Keratinocyte (primary cell): ENCODE measurements around the gene COL16A1. TPM values are rescaled to one million over a fixed set of nuclear protein-coding genes. Genes with fewer than 3 reads are reported as not detected.
"Not testable (repeated sequence)": the region's sequence is repeated elsewhere in the genome, so short reads cannot be mapped to it uniquely, and the experiment has no call there.

ENCODE experiments used
- DNase-seq: peaks from one replicate; pipeline ENCODE4 v3.0.0-alpha.2; 2011; ENCODE audit warnings: low read depth, missing footprints, low spot score
- FAIRE-seq: peaks from 2 replicates; lab custom pipeline; 2011; peaks lifted over from hg19 to GRCh38; lab: Jason Lieb, UNC
- H2AFZ ChIP-seq: 2 replicates; pipeline ENCODE4 v1.6.0; 2012; ENCODE audit warnings: low read length, control low read depth, inconsistent platforms; ENCODE audit not compliant: control insufficient read depth
- H3K27ac ChIP-seq: 2 replicates; pipeline ENCODE4 v1.5.1; 2011; ENCODE audit warnings: low read length; ENCODE audit not compliant: control insufficient read depth, insufficient read depth
- H3K27me3 ChIP-seq: 3 replicates; pipeline ENCODE4 v1.6.0; 2011; ENCODE audit warnings: low read length; ENCODE audit not compliant: control insufficient read depth, insufficient read depth; ENCODE audit errors: extremely low read depth
- H3K36me3 ChIP-seq, 2 experiments: 2 replicates in 1 of 2; 3 replicates in 1 of 2; pipeline ENCODE4 v1.5.1; 2011; ENCODE audit warnings: low read length in 2 of 2, mild to moderate bottlenecking in 1 of 2; ENCODE audit not compliant: control insufficient read depth in 2 of 2, insufficient read depth in 2 of 2; ENCODE audit errors: extremely low read depth in 1 of 2
- H3K4me1 ChIP-seq: 3 replicates; pipeline ENCODE4 v1.5.1; 2011; ENCODE audit warnings: low read length; ENCODE audit not compliant: control insufficient read depth, insufficient read depth; ENCODE audit errors: extremely low read depth
- H3K4me2 ChIP-seq: 3 replicates; pipeline ENCODE4 v1.6.0; 2011; ENCODE audit warnings: low read depth, low read length; ENCODE audit not compliant: control insufficient read depth, insufficient read depth; ENCODE audit errors: extremely low read depth
- H3K4me3 ChIP-seq, 3 experiments: fragments of 200-600 bp in 1 of 3; sonication (generic) in 1 of 3; 2 replicates in 2 of 3; 3 replicates in 1 of 3; pipeline ENCODE4 v1.5.1; 2011 to 2016; ENCODE audit warnings: low read length in 3 of 3, mild to moderate bottlenecking in 3 of 3, control low read depth in 2 of 3, inconsistent platforms in 1 of 3, low read depth in 1 of 3, mixed read lengths in 1 of 3, mixed run types in 1 of 3, moderate library complexity in 1 of 3; ENCODE audit not compliant: control insufficient read depth in 2 of 3, insufficient read depth in 2 of 3; ENCODE audit errors: extremely low read depth in 1 of 3
- H3K79me2 ChIP-seq: 2 replicates; pipeline ENCODE4 v1.6.0; 2012; ENCODE audit warnings: low read length; ENCODE audit not compliant: control insufficient read depth, insufficient read depth
- H3K9ac ChIP-seq: 3 replicates; pipeline ENCODE4 v1.6.0; 2011; ENCODE audit warnings: low read length; ENCODE audit not compliant: control insufficient read depth, insufficient read depth; ENCODE audit errors: extremely low read depth
- H3K9me1 ChIP-seq: 3 replicates; pipeline ENCODE4 v1.6.0; 2011; ENCODE audit warnings: low read length; ENCODE audit not compliant: control insufficient read depth, insufficient read depth; ENCODE audit errors: extremely low read depth
- H3K9me3 ChIP-seq: 2 replicates; pipeline ENCODE4 v1.5.1; 2012; ENCODE audit warnings: low read depth, low read length; ENCODE audit not compliant: control insufficient read depth
- H4K20me1 ChIP-seq: 3 replicates; pipeline ENCODE4 v1.6.0; 2011; ENCODE audit warnings: low read length; ENCODE audit not compliant: control insufficient read depth, insufficient read depth; ENCODE audit errors: extremely low read depth
- CTCF ChIP-seq, 3 experiments: IDR thresholded peaks in 1 of 3; conservative IDR thresholded peaks in 1 of 3; optimal IDR thresholded peaks in 1 of 3; 2 replicates in 2 of 3; 3 replicates in 1 of 3; pipeline versions ENCODE3 to v1.5.1; 2011; ENCODE audit warnings: low read length in 3 of 3, mild to moderate bottlenecking in 3 of 3, moderate library complexity in 2 of 3, control low read depth in 1 of 3, inconsistent platforms in 1 of 3; ENCODE audit not compliant: insufficient read depth in 2 of 3; ENCODE audit errors: extremely low read depth in 1 of 3
- EZH2 ChIP-seq: IDR thresholded peaks from one replicate; pipeline ENCODE4 v1.6.1; 2012; ENCODE audit warnings: inconsistent platforms, mild to moderate bottlenecking, low read length, moderate library complexity
- dilution Hi-C: fragments of 300-500 bp; cut with MboI; formaldehyde crosslinking; loops from one replicate; pipeline ENCODE4 v1.7.0; 2020; ENCODE audit warnings: low sequenced_read_pairs; ENCODE audit not compliant: extremely low pct_ligation_motif_present
- polyA plus RNA-seq, 5 experiments: library from polyadenylated mRNA; depleted of rRNA in 3 of 5; stranded (reverse) in 3 of 5; stranded (forward) in 1 of 5; unstranded in 1 of 5; fragments of >200 nt; gene quantifications; 1 replicate in 1 of 5; 2 replicates in 3 of 5; 3 replicates in 1 of 5; pipeline versions ENCODE4 v1.2.1 to v1.2.3, GENCODE V29; 2011 to 2012; ENCODE audit warnings: missing spikeins in 2 of 5, low read depth in 1 of 5, low replicate concordance in 1 of 5

Gene COL16A1
- polyA plus RNA-seq, 1 donor (not counting 4 experiments of a cell fraction or from before 2014, with no cell fraction given), result 43.4 TPM

DNA sequence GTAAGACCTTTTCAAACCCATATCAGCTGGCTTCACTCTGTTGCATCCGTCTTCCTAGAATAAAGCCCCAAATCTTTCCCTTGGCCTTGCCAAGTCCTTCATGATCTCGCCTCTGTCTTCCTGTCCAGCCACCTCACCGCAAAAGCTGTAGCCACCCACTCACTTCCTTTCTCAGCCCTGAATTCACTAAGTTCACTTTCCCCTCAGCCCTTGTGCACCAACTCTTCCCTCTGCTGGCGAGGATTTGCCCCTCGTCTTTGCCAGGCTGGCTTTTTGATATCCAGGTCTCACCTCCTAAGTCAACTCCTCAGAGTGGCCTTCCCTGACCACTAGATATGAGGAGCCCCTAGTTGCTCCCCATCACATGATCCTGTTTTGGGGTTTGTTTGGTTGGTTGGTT lies 3.9 kb upstream of the COL16A1 start:
- Histone ChIP-seq H3K27ac (no peak overlapping the region), H3K4me3 (no peak overlapping the region), H3K79me2 (peaks cover 8% of the 10 kb centered on the region), H3K9me3 (no peaks in the 10 kb centered on the region), H3K36me3 (no peaks in the 10 kb centered on the region), H4K20me1 (no peaks in the 10 kb centered on the region), H3K9ac (no peak overlapping the region), H3K9me1 (no peaks in the 10 kb centered on the region), H3K27me3 (no peaks in the 10 kb centered on the region), H3K4me2 (no peak overlapping the region), H2AFZ (no peak overlapping the region), H3K4me1 (peaks cover 31% of the 10 kb centered on the region)
- dilution Hi-C loops, result no loop called here
- DNase-seq (no peak), FAIRE-seq (no peak)
- no peak for TF ChIP-seq CTCF (optimal IDR thresholded peaks at IDR 0.05 in 1 of 3, IDR thresholded peaks at IDR 0.05 in 1 of 3, conservative IDR thresholded peaks at IDR 0.05 in 1 of 3; ENCODE audit: extremely low read depth in 1 of 3, insufficient read depth in 2 of 3, low read length in 3 of 3)
- no peak for TF ChIP-seq EZH2

DNA sequence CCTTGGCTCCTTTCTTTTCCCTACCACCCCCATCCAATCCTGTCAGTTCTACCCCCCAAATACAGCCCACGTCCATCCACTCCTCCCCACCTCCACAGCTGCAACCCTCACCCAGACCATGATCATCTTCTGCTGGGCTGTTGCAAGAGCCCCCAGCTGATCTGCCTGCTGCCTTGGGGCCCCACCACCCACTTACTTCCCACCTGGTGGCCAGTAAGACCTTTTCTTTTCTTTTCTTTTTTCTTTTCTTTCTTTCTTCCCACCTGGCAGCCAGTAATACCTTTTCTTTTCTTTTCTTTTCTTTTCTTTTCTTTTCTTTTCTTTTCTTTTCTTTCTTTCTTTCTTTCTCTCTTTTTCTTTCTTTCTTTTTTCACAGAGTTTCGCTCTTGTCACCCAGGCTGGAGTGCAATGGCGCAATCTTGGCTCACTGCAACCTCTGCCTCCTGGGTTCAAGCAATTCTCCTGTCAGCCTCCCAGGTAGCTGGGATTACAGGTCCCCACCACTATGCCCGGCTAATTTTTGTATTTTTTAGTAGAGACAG lies 3.3 kb upstream of the COL16A1 start:
- DNase-seq, H3K4me3 ChIP-seq, dilution Hi-C loops, H3K27ac ChIP-seq, FAIRE-seq, H2AFZ ChIP-seq, H3K9me1 ChIP-seq, H3K4me2 ChIP-seq, H3K27me3 ChIP-seq, H4K20me1 ChIP-seq, H3K9me3 ChIP-seq, H3K9ac ChIP-seq, H3K36me3 ChIP-seq: not testable (repeated sequence)
- H3K4me1 ChIP-seq, result peaks cover 31% of the 10 kb centered on the region
- peaks cover 14% of the 10 kb centered on the region for H3K79me2 ChIP-seq
